ENCODE measurements around the gene C14orf93. TPM values are rescaled to one million over a fixed set of nuclear protein-coding genes. Genes with fewer than 3 reads are reported as not detected.
A peak's percentile ranks its signal among the peaks of the same experiment; 100 is the strongest.

Gene C14orf93
- total RNA-seq, 3 donors from 2014 or later (not counting 1 experiment from before 2014, with no cell fraction given) = 12.1 to 15.1 (median 13.6) TPM

GRCh38 chr14:22981876-22982476 lies 28.0 kb downstream of the C14orf93 start:
- no peak for TF ChIP-seq CTCF (IDR thresholded peaks at IDR 0.05)
- H3K9me3 ChIP-seq (ENCODE audit: control insufficient read depth, insufficient read depth, low read length) = no peaks in the 10 kb centered on the region
- Mint-ChIP-seq H3K36me3 (no peaks in the 10 kb centered on the region), H3K27me3 (ENCODE audit: low read depth in 2 of 2) (peaks cover 0 to 12% of the 10 kb centered on the region in 2 donors), H3K27ac (no peak overlapping the region), H3K4me3 (no peak overlapping the region), H3K9me3 (no peaks in the 10 kb centered on the region), H3K4me1 (peaks cover 4 to 6% of the 10 kb centered on the region in 2 donors)
- H3K27me3 ChIP-seq (ENCODE audit: control insufficient read depth, insufficient read depth, low read length) = peaks cover 16% of the 10 kb centered on the region
- DNase-seq (no peak), ATAC-seq (no peak)
- peaks cover 28% of the 10 kb centered on the region for H3K4me1 ChIP-seq (ENCODE audit: control insufficient read depth, insufficient read depth, low read length)
- H3K27ac ChIP-seq (ENCODE audit: low read length) = no peak overlapping the region
- intact Hi-C loops (cut with micrococcal nuclease) = loop anchor here (2.0 to 5.0 kb wide), 2 partner anchors 160 to 595 kb away; no protein-coding TSS in a partner anchor
- H3K36me3 ChIP-seq (ENCODE audit: control insufficient read depth, insufficient read depth, low read length) = no peaks in the 10 kb centered on the region
- H3K4me3 ChIP-seq (ENCODE audit: low read length) = peak overlapping the region; percentile 65
- WGBS (ENCODE audit: insufficient coverage) = 2% methylated on average over 51 of the region's 51 CpGs

- Histone ChIP-seq H3K27me3 (ENCODE audit: control insufficient read depth, insufficient read depth, low read length) (peaks cover 16% of the 10 kb centered on the region), H3K4me1 (ENCODE audit: control insufficient read depth, insufficient read depth, low read length) (peaks cover 28% of the 10 kb centered on the region), H3K4me3 (ENCODE audit: low read length) (peak overlapping the region; percentile 6), H3K27ac (ENCODE audit: low read length) (no peak overlapping the region), H3K9me3 (ENCODE audit: control insufficient read depth, insufficient read depth, low read length) (no peaks in the 10 kb centered on the region), H3K36me3 (ENCODE audit: control insufficient read depth, insufficient read depth, low read length) (no peaks in the 10 kb centered on the region)
- intact Hi-C loops (cut with micrococcal nuclease) = loop anchor here (5.0 kb wide), 1 partner anchor 159 kb away; no protein-coding TSS in a partner anchor
- no peak overlapping the region for H3K27ac Mint-ChIP-seq
- ATAC-seq = peak in 2 of 3 donors; percentile 12 to 14
- 11% methylated on average over 76 of the region's 76 CpGs for WGBS (ENCODE audit: insufficient coverage)
- peaks cover 4 to 6% of the 10 kb centered on the region in 2 donors for H3K4me1 Mint-ChIP-seq
- no peak for TF ChIP-seq CTCF (IDR thresholded peaks at IDR 0.05)
- no peaks in the 10 kb centered on the region for H3K36me3 Mint-ChIP-seq
- H3K4me3 Mint-ChIP-seq = peak overlapping the region; percentile 53
- peaks cover 0 to 15% of the 10 kb centered on the region in 2 donors for H3K27me3 Mint-ChIP-seq (ENCODE audit: low read depth in 2 of 2)
- no peaks in the 10 kb centered on the region for H3K9me3 Mint-ChIP-seq
- peak in 1 of 2 donors; percentile 44 for DNase-seq
These were observed 28.7 kb downstream of the C14orf93 start for GRCh38 chr14:22981090-22981875.

DNA sequence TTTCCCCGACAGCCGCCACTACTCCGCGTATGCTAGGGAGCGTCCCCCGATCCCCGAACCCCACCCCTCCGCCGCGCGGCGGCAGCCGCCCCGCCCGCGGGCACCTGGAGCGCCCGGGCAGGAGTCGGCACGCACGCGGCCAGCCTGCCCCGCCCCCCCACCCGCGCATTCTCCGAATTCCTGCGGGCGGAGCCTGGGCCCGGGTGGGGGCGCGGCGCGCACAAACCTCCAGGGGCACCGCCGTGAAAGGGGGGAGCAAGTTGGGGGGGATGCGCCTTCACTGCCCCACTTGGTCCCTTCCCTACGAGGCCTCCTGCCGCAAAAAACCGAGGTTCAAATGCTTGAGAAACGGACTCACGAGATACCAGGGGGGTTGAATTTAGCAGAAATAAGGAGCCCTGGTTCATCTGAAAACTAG lies 29.3 kb downstream of the C14orf93 start:
- H3K9me3 ChIP-seq (ENCODE audit: control insufficient read depth, insufficient read depth, low read length) = no peaks in the 10 kb centered on the region
- Mint-ChIP-seq H3K27ac (no peak overlapping the region), H3K4me3 (peak overlapping the region; percentile 53), H3K4me1 (peaks cover 4 to 6% of the 10 kb centered on the region in 2 donors), H3K27me3 (ENCODE audit: low read depth in 2 of 2) (peaks cover 0 to 15% of the 10 kb centered on the region in 2 donors), H3K9me3 (no peaks in the 10 kb centered on the region), H3K36me3 (no peaks in the 10 kb centered on the region)
- peak in 1 of 2 donors; percentile 56 for DNase-seq
- H3K4me3 ChIP-seq (ENCODE audit: low read length) = peak overlapping the region; percentile 6
- intact Hi-C loops (cut with micrococcal nuclease) = loop anchor here (5.0 kb wide), 1 partner anchor 158 kb away; no protein-coding TSS in a partner anchor
- H3K27me3 ChIP-seq (ENCODE audit: control insufficient read depth, insufficient read depth, low read length) = peaks cover 16% of the 10 kb centered on the region
- H3K4me1 ChIP-seq (ENCODE audit: control insufficient read depth, insufficient read depth, low read length) = peaks cover 28% of the 10 kb centered on the region
- 2% methylated on average over 41 of the region's 41 CpGs for WGBS (ENCODE audit: insufficient coverage)
- no peak for ATAC-seq
- no peak overlapping the region for H3K27ac ChIP-seq (ENCODE audit: low read length)
- no peaks in the 10 kb centered on the region for H3K36me3 ChIP-seq (ENCODE audit: control insufficient read depth, insufficient read depth, low read length)
- TF ChIP-seq CTCF (IDR thresholded peaks at IDR 0.05) = no peak
